Effector memory CD8-positive, alpha-beta T cell (primary cell): ENCODE data around the gene B3GNT7.
"Not testable (repeated sequence)": the region's sequence is repeated elsewhere in the genome, so short reads cannot be mapped to it uniquely, and the experiment has no call there.

Experiments used
- ATAC-seq: fragments of 150-1000 bp; cut with Tn5 transposase; replicated peaks from 2 replicates; pipeline ENCODE4 v1.10.0; 2021; ENCODE audit warnings: mild to moderate bottlenecking, moderate library complexity
- DNase-seq, 3 experiments: peaks; one replicate each; pipeline ENCODE4 v3.0.0; 2021
- H3K27ac Mint-ChIP-seq, 2 donors: one replicate each; pipeline ENCODE4 v1.8.0; 2022; ENCODE audit warnings: mild to moderate bottlenecking in 2 of 2, mixed read lengths in 2 of 2, moderate library complexity in 2 of 2
- H3K27me3 Mint-ChIP-seq, 2 donors: one replicate each; pipeline ENCODE4 v1.8.0; 2022; ENCODE audit warnings: mixed read lengths in 2 of 2
- H3K36me3 Mint-ChIP-seq: one replicate; pipeline ENCODE4 v1.8.0; 2022; ENCODE audit warnings: mild to moderate bottlenecking, moderate library complexity, mixed read lengths; ENCODE audit not compliant: insufficient read depth
- H3K4me1 Mint-ChIP-seq, 2 donors: one replicate each; pipeline ENCODE4 v1.8.0; 2022; ENCODE audit warnings: low read depth in 2 of 2, mixed read lengths in 2 of 2
- H3K4me3 Mint-ChIP-seq, 2 donors: one replicate each; pipeline ENCODE4 v1.8.0; 2022; ENCODE audit warnings: mild to moderate bottlenecking in 2 of 2, mixed read lengths in 2 of 2, moderate library complexity in 2 of 2
- H3K9me3 Mint-ChIP-seq, 2 donors: one replicate each; pipeline ENCODE4 v1.8.0; 2022; ENCODE audit warnings: mixed read lengths in 2 of 2

B3GNT7 gene

GRCh38 chr2:231421051-231421580 lies 25.6 kb downstream of the B3GNT7 start:
- peaks cover 6 to 25% of the 10 kb centered on the region in 2 donors for H3K27me3 Mint-ChIP-seq
- no peak for DNase-seq
- H3K9me3 Mint-ChIP-seq: no peaks in the 10 kb centered on the region
- H3K4me3 Mint-ChIP-seq: no peak overlapping the region
- no peak for ATAC-seq
- H3K4me1 Mint-ChIP-seq: peaks cover 0 to under 1% of the 10 kb centered on the region in 2 donors
- H3K36me3 Mint-ChIP-seq: peaks cover under 1% of the 10 kb centered on the region
- no peak overlapping the region for H3K27ac Mint-ChIP-seq

- Mint-ChIP-seq H3K4me3 (no peak overlapping the region), H3K27ac (no peak overlapping the region), H3K4me1 (peaks cover 0 to 10% of the 10 kb centered on the region in 2 donors), H3K9me3 (no peaks in the 10 kb centered on the region), H3K27me3 (peaks cover 6 to 18% of the 10 kb centered on the region in 2 donors), H3K36me3 (peaks cover 4% of the 10 kb centered on the region)
- DNase-seq (no peak), ATAC-seq (no peak)
Measured at GRCh38 chr2:231422056-231422455, 26.5 kb downstream of the B3GNT7 start.

- no peak overlapping the region for H3K27ac Mint-ChIP-seq
- DNase-seq: no peak
- H3K36me3 Mint-ChIP-seq: peaks cover 4% of the 10 kb centered on the region
Measured at GRCh38 chr2:231423176-231423575, 27.7 kb downstream of the B3GNT7 start.

GRCh38 chr2:231425291-231425810 lies 29.8 kb downstream of the B3GNT7 start:
- no peak for DNase-seq

More at GRCh38 chr2:231423176-231423575, 27.7 kb downstream of the B3GNT7 start:
- H3K4me1 Mint-ChIP-seq: peaks cover 0 to 10% of the 10 kb centered on the region in 2 donors
- no peak for ATAC-seq
- H3K9me3 Mint-ChIP-seq: no peaks in the 10 kb centered on the region
- H3K27me3 Mint-ChIP-seq: peaks cover 6 to 16% of the 10 kb centered on the region in 2 donors
- H3K4me3 Mint-ChIP-seq: no peak overlapping the region

GRCh38 chr2:231425811-231426703 lies 30.5 kb downstream of the B3GNT7 start:
- peaks cover 0 to 10% of the 10 kb centered on the region in 2 donors for H3K27me3 Mint-ChIP-seq
- peak; percentile 89 for ATAC-seq
- peaks cover 0 to 10% of the 10 kb centered on the region in 2 donors for H3K4me1 Mint-ChIP-seq
- peak overlapping the region in 1 of 2 donors; percentile 97 for H3K27ac Mint-ChIP-seq
- H3K9me3 Mint-ChIP-seq: peaks cover 5 to 8% of the 10 kb centered on the region in 2 donors
- peak in 2 of 3 experiments; percentile 65 to 66 for DNase-seq
- H3K36me3 Mint-ChIP-seq: peaks cover 8% of the 10 kb centered on the region
- peak overlapping the region in 1 of 2 donors; percentile 81 for H3K4me3 Mint-ChIP-seq

More at GRCh38 chr2:231425291-231425810, 29.8 kb downstream of the B3GNT7 start:
- H3K27ac Mint-ChIP-seq: peak overlapping the region in 1 of 2 donors; percentile 97
- peak overlapping the region in 1 of 2 donors; percentile 81 for H3K4me3 Mint-ChIP-seq
- peaks cover 0 to 1% of the 10 kb centered on the region in 2 donors for H3K9me3 Mint-ChIP-seq
- peaks cover 0 to 10% of the 10 kb centered on the region in 2 donors for H3K4me1 Mint-ChIP-seq
- ATAC-seq: no peak
- H3K27me3 Mint-ChIP-seq: peaks cover 0 to 3% of the 10 kb centered on the region in 2 donors
- H3K36me3 Mint-ChIP-seq: peaks cover 8% of the 10 kb centered on the region

GRCh38 chr2:231427116-231427515 lies 31.6 kb downstream of the B3GNT7 start:
- Mint-ChIP-seq H3K27ac (peak overlapping the region in 1 of 2 donors; percentile 97), H3K4me3 (peak overlapping the region in 1 of 2 donors; percentile 81), H3K4me1 (peaks cover 0 to 10% of the 10 kb centered on the region in 2 donors), H3K36me3 (peaks cover 8% of the 10 kb centered on the region), H3K9me3 (peaks cover 12 to 19% of the 10 kb centered on the region in 2 donors), H3K27me3 (peaks cover 0 to 18% of the 10 kb centered on the region in 2 donors)
- DNase-seq (no peak), ATAC-seq (no peak)

- H3K27me3 Mint-ChIP-seq: peaks cover 0 to 19% of the 10 kb centered on the region in 2 donors
Measured at GRCh38 chr2:231429152-231429551, 33.6 kb downstream of the B3GNT7 start.

GRCh38 chr2:231429901-231430300 lies 34.4 kb downstream of the B3GNT7 start:
- ATAC-seq (no peak), DNase-seq (no peak)
- peaks cover 0 to 19% of the 10 kb centered on the region in 2 donors for H3K27me3 Mint-ChIP-seq
- no peak overlapping the region for H3K4me3 Mint-ChIP-seq
- peaks cover 12 to 21% of the 10 kb centered on the region in 2 donors for H3K9me3 Mint-ChIP-seq
- H3K36me3 Mint-ChIP-seq: peaks cover 13% of the 10 kb centered on the region
- H3K4me1 Mint-ChIP-seq: peaks cover 0 to 10% of the 10 kb centered on the region in 2 donors
- H3K27ac Mint-ChIP-seq: no peak overlapping the region

More at GRCh38 chr2:231429152-231429551, 33.6 kb downstream of the B3GNT7 start:
- Mint-ChIP-seq H3K27ac (no peak overlapping the region), H3K36me3 (peaks cover 10% of the 10 kb centered on the region), H3K4me3 (no peak overlapping the region), H3K4me1 (peaks cover 0 to 10% of the 10 kb centered on the region in 2 donors), H3K9me3 (peaks cover 12 to 21% of the 10 kb centered on the region in 2 donors)
- ATAC-seq: no peak
- DNase-seq: no peak

GRCh38 chr2:231430437-231430836 lies 34.9 kb downstream of the B3GNT7 start:
- H3K27me3 Mint-ChIP-seq: peaks cover 0 to 19% of the 10 kb centered on the region in 2 donors
- not testable (repeated sequence) for H3K27ac Mint-ChIP-seq, ATAC-seq, DNase-seq, H3K4me3 Mint-ChIP-seq
- peaks cover 13% of the 10 kb centered on the region for H3K36me3 Mint-ChIP-seq
- peaks cover 0 to 10% of the 10 kb centered on the region in 2 donors for H3K4me1 Mint-ChIP-seq
- H3K9me3 Mint-ChIP-seq: peaks cover 12 to 21% of the 10 kb centered on the region in 2 donors

GRCh38 chr2:231431606-231432005 lies 36.1 kb downstream of the B3GNT7 start:
- H3K27ac Mint-ChIP-seq: no peak overlapping the region
- peaks cover 9% of the 10 kb centered on the region for H3K36me3 Mint-ChIP-seq
- no peak for DNase-seq
- peaks cover 0 to 5% of the 10 kb centered on the region in 2 donors for H3K4me1 Mint-ChIP-seq
- peaks cover 0 to 19% of the 10 kb centered on the region in 2 donors for H3K27me3 Mint-ChIP-seq
- no peak overlapping the region for H3K4me3 Mint-ChIP-seq
- ATAC-seq: no peak
- H3K9me3 Mint-ChIP-seq: peaks cover 12 to 21% of the 10 kb centered on the region in 2 donors

GRCh38 chr2:231433990-231434389 lies 38.5 kb downstream of the B3GNT7 start:
- Mint-ChIP-seq H3K4me3 (no peak overlapping the region), H3K4me1 (no peaks in the 10 kb centered on the region), H3K9me3 (peaks cover 12 to 21% of the 10 kb centered on the region in 2 donors), H3K36me3 (peaks cover 5% of the 10 kb centered on the region), H3K27ac (no peak overlapping the region), H3K27me3 (peaks cover 0 to 19% of the 10 kb centered on the region in 2 donors)
- DNase-seq (no peak), ATAC-seq (no peak)

GRCh38 chr2:231436957-231437356 lies 41.4 kb downstream of the B3GNT7 start:
- no peak overlapping the region for H3K4me3 Mint-ChIP-seq
- peaks cover 0 to 2% of the 10 kb centered on the region in 2 donors for H3K27me3 Mint-ChIP-seq
- no peak for ATAC-seq
- no peak for DNase-seq
- peaks cover 5% of the 10 kb centered on the region for H3K36me3 Mint-ChIP-seq
- H3K4me1 Mint-ChIP-seq: no peaks in the 10 kb centered on the region
- peaks cover 1 to 3% of the 10 kb centered on the region in 2 donors for H3K9me3 Mint-ChIP-seq
- no peak overlapping the region for H3K27ac Mint-ChIP-seq

GRCh38 chr2:231449503-231450054 lies 54.1 kb downstream of the B3GNT7 start:
- Mint-ChIP-seq H3K36me3 (peaks cover 45% of the 10 kb centered on the region), H3K9me3 (no peaks in the 10 kb centered on the region), H3K4me1 (peaks cover 4% of the 10 kb centered on the region in 2 donors), H3K27me3 (no peaks in the 10 kb centered on the region), H3K4me3 (no peak overlapping the region), H3K27ac (no peak overlapping the region)
- ATAC-seq: no peak
- no peak for DNase-seq
